Ovary (tissue), 9 donors: ENCODE results near the gene CCL2. TPM values are rescaled to one million over a fixed set of nuclear protein-coding genes. Genes with fewer than 3 reads are reported as not detected.

Source experiments
- DNase-seq, 5 donors: peaks; one replicate each; pipeline ENCODE4 v3.0.0-alpha.2; 2019 to 2020
- H3K27ac ChIP-seq, 2 donors: fragments of 200-600 bp; one replicate each; pipeline versions ENCODE4 v1.5.1 to v1.8.0; 2019 to 2022
- H3K27me3 ChIP-seq: fragments of 200-600 bp; one replicate; pipeline ENCODE4 v1.8.0; 2022
- H3K36me3 ChIP-seq: fragments of 200-600 bp; sonication (generic); one replicate; pipeline ENCODE4 v1.5.1; 2019
- H3K4me1 ChIP-seq: one replicate; pipeline ENCODE4 v1.8.1; 2013; ENCODE audit warnings: mild to moderate bottlenecking, moderate library complexity; ENCODE audit not compliant: insufficient read depth
- H3K4me3 ChIP-seq: fragments of 200-600 bp; sonication (generic); one replicate; pipeline ENCODE4 v1.5.1; 2017
- H3K9me3 ChIP-seq, 2 donors: fragments of 200-600 bp in 1 of 2; sonication (generic) in 1 of 2; one replicate each; pipeline versions ENCODE4 v1.5.1 to v1.8.1; 2013 to 2019; ENCODE audit warnings: mild to moderate bottlenecking in 1 of 2, moderate library complexity in 1 of 2
- CTCF ChIP-seq, 3 donors: fragments of 450-650 bp in 2 of 3; fragments of 200-600 bp in 1 of 3; IDR thresholded peaks; one replicate each; pipeline versions ENCODE4 v1.5.1 to v1.8.0; 2016 to 2022; ENCODE audit warnings: antibody characterized with exemption in 3 of 3, mild to moderate bottlenecking in 1 of 3
- EP300 ChIP-seq: sonication (generic); formaldehyde crosslinking; IDR thresholded peaks from one replicate; pipeline ENCODE4 v1.6.1; 2017; ENCODE audit warnings: antibody characterized with exemption
- POLR2A ChIP-seq: fragments of 450-650 bp; IDR thresholded peaks from one replicate; pipeline ENCODE4 v1.6.1; 2017; ENCODE audit warnings: antibody characterized with exemption, mild to moderate bottlenecking, moderate library complexity
- WGBS, 3 donors: extraction: QIAGEN DNeasy Blood & Tissue Kit in 1 of 3; methylation state at CpG; one replicate each; pipeline versions ENCODE4 v1.1.5 to v1.1.7; 2013 to 2017; 5-methylcytosine and 5-hydroxymethylcytosine counted together
- intact Hi-C, 4 donors: fragments of 100-400 bp; cut with DNase I; formaldehyde crosslinking; loops; one replicate each; pipeline versions ENCODE4 v1.11.0 to v1.15.1; 2022 to 2023
- polyA plus RNA-seq, 2 donors: library from polyadenylated mRNA; stranded (reverse); fragments of 200-250 nt in 1 of 2; fragments of 350-450 nt in 1 of 2; fragmentation: Illumina TruSeq in 1 of 2; extraction: RNeasy Lipid Tissue Mini Kit (QIAGEN cat#74804) in 1 of 2; gene quantifications; one replicate each; pipeline ENCODE4 v1.2.3, GENCODE V29; 2013 to 2014
- total RNA-seq, 7 donors: library from RNA; depleted of rRNA in 2 of 7; stranded (reverse); fragments of >200 nt in 2 of 7; fragmentation: NEBNext Ultra II Directional in 3 of 7; extraction: Animal tissue kit (Norgen Biotek cat#: 25700) in 3 of 7; gene quantifications; one replicate each; pipeline versions ENCODE4 v1.1.0 to v1.2.4, GENCODE V29; 2016 to 2023
- donor health status: DM: no; HTN: no; CAD: no; lungs with moderate emphysema.
- donor health status: DM: no; HTN: no; CAD: no.
- donor health status: Bipolar disorder and iron deficiency.
- donor health status: DM: yes; HTN: yes; CAD: no.
- donor health status: DM: no; HTN: no; CAD: no.
- donor health status: DM: yes; HTN: yes; CAD: no.

The CCL2 gene
- total and polyA plus RNA-seq, 9 donors: 5.0 to 156 (median 31.5) TPM

DNA sequence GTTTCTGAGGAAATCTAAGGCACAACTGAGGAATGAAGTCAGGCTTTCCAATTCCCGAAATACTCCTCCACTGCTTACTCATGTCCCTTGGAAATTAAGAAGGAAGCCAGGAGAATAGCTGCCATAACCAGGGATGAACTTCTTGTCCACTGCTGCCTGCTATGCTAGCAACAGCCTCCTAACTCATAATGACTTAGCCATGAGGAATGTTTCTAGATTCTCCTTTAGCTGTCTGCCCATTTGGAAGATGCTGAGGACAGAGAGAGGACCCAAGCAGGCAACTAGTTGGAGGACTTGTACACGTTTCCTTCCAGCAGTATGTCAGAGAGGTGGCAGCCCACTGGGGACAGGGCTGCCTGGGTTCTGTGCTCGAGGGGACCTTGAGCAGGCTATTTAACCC is 939 bp upstream of the CCL2 start:
- no peak overlapping the region for H3K4me3 ChIP-seq
- H3K36me3 ChIP-seq: no peaks in the 10 kb centered on the region
- WGBS, 3 donors: 3 to 26% (median 9%) methylated on average over 3 of the region's 3 CpGs
- peaks cover 15% of the 10 kb centered on the region for H3K4me1 ChIP-seq
- H3K27ac ChIP-seq: no peak overlapping the region
- no peaks in the 10 kb centered on the region for H3K27me3 ChIP-seq
- intact Hi-C loops: loop anchor here in 1 of 4 donors (10.0 kb wide), 1 partner anchor 861 kb away; the partner anchor contains the start of gene RAD51D
- no peak for TF ChIP-seq EP300
- TF ChIP-seq POLR2A: no peak
- no peak for TF ChIP-seq CTCF (IDR thresholded peaks at IDR 0.05)
- H3K9me3 ChIP-seq: no peaks in the 10 kb centered on the region
- no peak for DNase-seq

- 19 to 20% (median 19%) methylated on average over 5 of the region's 5 CpGs for WGBS, 3 donors
- peaks cover 15% of the 10 kb centered on the region for H3K4me1 ChIP-seq
- H3K9me3 ChIP-seq: no peaks in the 10 kb centered on the region
- intact Hi-C loops: loop anchor here in 1 of 4 donors (10.0 kb wide), 1 partner anchor 859 kb away; the partner anchor contains the start of gene RAD51D
- no peaks in the 10 kb centered on the region for H3K36me3 ChIP-seq
- no peak for DNase-seq
- peak overlapping the region; percentile 15 for H3K4me3 ChIP-seq
- peak overlapping the region in 1 of 2 donors; percentile 32 for H3K27ac ChIP-seq
- H3K27me3 ChIP-seq: no peaks in the 10 kb centered on the region
- no peak for TF ChIP-seq CTCF (IDR thresholded peaks at IDR 0.05)
- TF ChIP-seq POLR2A: no peak
These were observed 272 bp downstream of the CCL2 start for GRCh38 chr17:34255381-34255732.

GRCh38 chr17:34255841-34256240 is 756 bp downstream of the CCL2 start:
- Histone ChIP-seq H3K4me1 (peaks cover 15% of the 10 kb centered on the region), H3K27me3 (no peaks in the 10 kb centered on the region), H3K9me3 (no peaks in the 10 kb centered on the region), H3K27ac (no peak overlapping the region), H3K36me3 (no peaks in the 10 kb centered on the region), H3K4me3 (no peak overlapping the region)
- no peak for DNase-seq
- WGBS, 3 donors: 75 to 88% (median 80%) methylated on average over 1 of the region's 1 CpG
- TF ChIP-seq POLR2A (no peak), EP300 (no peak)
- intact Hi-C loops: loop anchor here in 1 of 4 donors (10.0 kb wide), 1 partner anchor 859 kb away; the partner anchor contains the start of gene RAD51D

- Histone ChIP-seq H3K4me1 (peaks cover 15% of the 10 kb centered on the region), H3K36me3 (no peaks in the 10 kb centered on the region), H3K27me3 (no peaks in the 10 kb centered on the region), H3K4me3 (no peak overlapping the region), H3K27ac (no peak overlapping the region), H3K9me3 (no peaks in the 10 kb centered on the region)
- no peak for DNase-seq
- WGBS, 3 donors: 88 to 91% (median 88%) methylated on average over 5 of the region's 5 CpGs
- intact Hi-C loops: loop anchor here in 1 of 4 donors (10.0 kb wide), 1 partner anchor 857 kb away; the partner anchor contains the start of gene RAD51D
- no peak for TF ChIP-seq CTCF (IDR thresholded peaks at IDR 0.05)
- TF ChIP-seq POLR2A: no peak
- no peak for TF ChIP-seq EP300
These were observed 2.4 kb downstream of the CCL2 start for GRCh38 chr17:34257299-34257985.

- Histone ChIP-seq H3K9me3 (no peaks in the 10 kb centered on the region), H3K4me3 (no peak overlapping the region), H3K27ac (no peak overlapping the region), H3K4me1 (peaks cover 10% of the 10 kb centered on the region), H3K36me3 (no peaks in the 10 kb centered on the region), H3K27me3 (no peaks in the 10 kb centered on the region)
- TF ChIP-seq EP300: no peak
- no peak for TF ChIP-seq CTCF (IDR thresholded peaks at IDR 0.05)
- no peak for TF ChIP-seq POLR2A
- no peak for DNase-seq
- intact Hi-C loops: loop anchor here in 1 of 4 donors (10.0 kb wide), 1 partner anchor 857 kb away; the partner anchor contains the start of gene RAD51D
- 85 to 95% (median 91%) methylated on average over 1 of the region's 1 CpG for WGBS, 3 donors
These were observed 2.9 kb downstream of the CCL2 start for GRCh38 chr17:34257986-34258326.
